ENCODE measurements around the gene RSPH10B. TPM values are rescaled to one million over a fixed set of nuclear protein-coding genes. Genes with fewer than 3 reads are reported as not detected.
A peak's percentile ranks its signal among the peaks of the same experiment; 100 is the strongest.
"Not testable (repeated sequence)": the region's sequence is repeated elsewhere in the genome, so short reads cannot be mapped to it uniquely, and the experiment has no call there.

RSPH10B gene
- total RNA-seq, 4 donors from 2014 or later = not detected

GRCh38 chr7:6008668-6009611 is 38.5 kb upstream of the RSPH10B start, which contains the start of the genes AIMP2 and PMS2:
AIMP2 (plus strand) TSS chr7:6009272; CDS start chr7:6009364, 92 bp downstream.
PMS2 (minus strand) TSS chr7:6009049; CDS start chr7:6009019, 30 bp downstream.
- peak within 1 kb of the TSS; percentile 62 to 98 (median 68) for H3K4me3 ChIP-seq
- WGBS, 2 donors (ENCODE audit: low coverage in 1 of 2) = 0% methylated on average over 4 to 66 of the region's 84 CpGs
- H3K27ac ChIP-seq = peak within 1 kb of the TSS; percentile 94 to 98 (median 96)
- DNase-seq = peak; percentile 99
- in situ Hi-C loops (cut with MboI; ENCODE audit: low pct_ligation_motif_present in 1 of 4, low pct_unique_long_range_greater_than_20kb in 1 of 4, low sequenced_read_pairs in 3 of 4) = no loop called here
- intact Hi-C loops (cut with DNase I; ENCODE audit: low total_unique reads) = no loop called here
- peaks cover 0 to 55% (median 39%) of the 10 kb centered on the region in 4 donors for H3K4me1 ChIP-seq
- no peaks in the 10 kb centered on the region for H3K27me3 ChIP-seq
- TF ChIP-seq POLR2A (IDR thresholded peaks at IDR 0.05) (peak; percentile 92), EP300 (IDR thresholded peaks at IDR 0.05; ENCODE audit: low read depth) (no peak), POLR2AphosphoS5 (IDR thresholded peaks at IDR 0.05) (peak; percentile 86 to 89 (median 89)), CTCF (IDR thresholded peaks at IDR 0.05) (peak in 1 of 5 experiments; percentile 31)
- H3K9me3 ChIP-seq = no peaks in the 10 kb centered on the region
- H3K36me3 ChIP-seq = no peaks in the 10 kb centered on the region

GRCh38 chr7:6007835-6008590 is 37.5 kb upstream of the RSPH10B start:
- H3K36me3 ChIP-seq; DNase-seq; H3K9me3 ChIP-seq; H3K27me3 ChIP-seq; intact Hi-C loops (cut with DNase I; ENCODE audit: low total_unique reads); in situ Hi-C loops (cut with MboI; ENCODE audit: low pct_ligation_motif_present in 1 of 4, low pct_unique_long_range_greater_than_20kb in 1 of 4, low sequenced_read_pairs in 3 of 4): not testable (repeated sequence)
- H3K27ac ChIP-seq = peak overlapping the region; percentile 94 to 98 (median 96)
- H3K4me3 ChIP-seq = peak overlapping the region; percentile 55 to 98 (median 66)
- WGBS, 2 donors (ENCODE audit: low coverage in 1 of 2) = 10 to 43% methylated on average over 13 to 27 of the region's 27 CpGs
- H3K4me1 ChIP-seq = peaks cover 0 to 45% (median 32%) of the 10 kb centered on the region in 4 donors

GRCh38 chr7:6007386-6007785 is 36.9 kb upstream of the RSPH10B start:
- intact Hi-C loops (cut with DNase I; ENCODE audit: low total_unique reads) = no loop called here
- Histone ChIP-seq H3K27ac (no peak overlapping the region), H3K36me3 (peaks cover 0 to 13% (median 4%) of the 10 kb centered on the region in 4 donors), H3K9me3 (no peaks in the 10 kb centered on the region), H3K4me3 (no peak overlapping the region), H3K27me3 (no peaks in the 10 kb centered on the region), H3K4me1 (peaks cover 0 to 39% (median 26%) of the 10 kb centered on the region in 4 donors)
- in situ Hi-C loops (cut with MboI; ENCODE audit: low pct_ligation_motif_present in 1 of 4, low pct_unique_long_range_greater_than_20kb in 1 of 4, low sequenced_read_pairs in 3 of 4) = no loop called here
- DNase-seq = no peak
- TF ChIP-seq POLR2A (IDR thresholded peaks at IDR 0.05) (no peak), CTCF (IDR thresholded peaks at IDR 0.05) (no peak)
- WGBS, 2 donors (ENCODE audit: low coverage in 1 of 2) = 72 to 100% methylated on average over 1 to 4 of the region's 4 CpGs

GRCh38 chr7:5997210-5997808 is 26.8 kb upstream of the RSPH10B start:
- intact Hi-C loops (cut with DNase I; ENCODE audit: low total_unique reads) (no loop called here), in situ Hi-C loops (cut with MboI; ENCODE audit: low pct_ligation_motif_present in 1 of 4, low pct_unique_long_range_greater_than_20kb in 1 of 4, low sequenced_read_pairs in 3 of 4) (loop anchor here in 3 of 4 donors (10.0 to 25.0 kb wide), 4 partner anchors 117 to 337 kb away; no protein-coding TSS in a partner anchor)
- Histone ChIP-seq H3K27me3 (no peaks in the 10 kb centered on the region), H3K4me3 (no peak overlapping the region), H3K36me3 (peaks cover 0 to 53% (median 14%) of the 10 kb centered on the region in 4 donors), H3K9me3 (no peaks in the 10 kb centered on the region), H3K27ac (peak overlapping the region in 1 of 4 donors; percentile 52), H3K4me1 (peaks cover 0 to 5% (median 0%) of the 10 kb centered on the region in 4 donors)
- peak; percentile 58 for DNase-seq
- TF ChIP-seq CTCF (IDR thresholded peaks at IDR 0.05) (peak; percentile 50 to 64 (median 60)), EP300 (IDR thresholded peaks at IDR 0.05; ENCODE audit: low read depth) (no peak)
- WGBS, 2 donors (ENCODE audit: low coverage in 1 of 2) = 59 to 64% methylated on average over 6 to 10 of the region's 10 CpGs

GRCh38 chr7:5987061-5987460 is 16.6 kb upstream of the RSPH10B start:
- intact Hi-C loops (cut with DNase I; ENCODE audit: low total_unique reads); H3K9me3 ChIP-seq; DNase-seq; H3K4me1 ChIP-seq; H3K27ac ChIP-seq; H3K27me3 ChIP-seq; H3K4me3 ChIP-seq: not testable (repeated sequence)
- in situ Hi-C loops (cut with MboI; ENCODE audit: low pct_ligation_motif_present in 1 of 4, low pct_unique_long_range_greater_than_20kb in 1 of 4, low sequenced_read_pairs in 3 of 4) = loop anchor here in 2 of 4 donors (25.0 kb wide), 1 partner anchor 125 kb away; no protein-coding TSS in a partner anchor
- H3K36me3 ChIP-seq = peaks cover 0 to 41% (median 4%) of the 10 kb centered on the region in 4 donors
- 90% methylated on average over 2 to 15 of the region's 15 CpGs for WGBS, 2 donors (ENCODE audit: low coverage in 1 of 2)

GRCh38 chr7:5979680-5980314 is 9.3 kb upstream of the RSPH10B start:
- H3K27me3 ChIP-seq; H3K27ac ChIP-seq; H3K36me3 ChIP-seq; DNase-seq; H3K4me1 ChIP-seq; H3K9me3 ChIP-seq; H3K4me3 ChIP-seq; intact Hi-C loops (cut with DNase I; ENCODE audit: low total_unique reads): not testable (repeated sequence)
- in situ Hi-C loops (cut with MboI; ENCODE audit: low pct_ligation_motif_present in 1 of 4, low pct_unique_long_range_greater_than_20kb in 1 of 4, low sequenced_read_pairs in 3 of 4) = loop anchor here in 2 of 4 donors (25.0 kb wide), 1 partner anchor 117 kb away; no protein-coding TSS in a partner anchor
- WGBS, 2 donors (ENCODE audit: low coverage in 1 of 2) = 83% methylated on average over 2 of the region's 12 CpGs; no CpG with 5 or more reads in 1 of the 2 donors

All from transverse colon (tissue), 4 donors.